HepG2 (cell line): ENCODE data around the gene IQCH. TPM values are rescaled to one million over a fixed set of nuclear protein-coding genes. Genes with fewer than 3 reads are reported as not detected.

ENCODE experiments used
- ATAC-seq: fragments of 200-7000 bp; cut with Tn5 transposase; 3 replicates; pipeline ENCODE4 v1.9.1; 2020; ENCODE audit warnings: mild to moderate bottlenecking, moderate library complexity
- BruUV-seq: library from RNA; stranded (reverse); fragments of 400-500 nt; replicated peaks from 2 replicates; lab custom pipeline; 2021; lab: Mats Ljungman, UMichigan
- CTCF ChIA-PET: fragments of 300-600 bp; formaldehyde crosslinking; extraction: SDS; loops from one replicate; lab custom pipeline; 2021; ENCODE audit warnings: low total read pairs, inconsistent platforms, low intra/inter-chr PET ratio; lab: Yijun Ruan, JAX
- POLR2A ChIA-PET: fragments of 350-600 bp; sonication (Branson Sonifier 250); formaldehyde crosslinking; loops from one replicate; lab custom pipeline; 2020; ENCODE audit warnings: antibody characterized with exemption, inconsistent platforms; lab: Yijun Ruan, JAX
- DNase-seq: peaks from one replicate; pipeline ENCODE4 v3.0.0-alpha.2; 2015; ENCODE audit warnings: low spot score
- FAIRE-seq: peaks from 3 replicates; lab custom pipeline; 2011; peaks lifted over from hg19 to GRCh38; lab: Jason Lieb, UNC
- H2AFZ ChIP-seq: one replicate; pipeline ENCODE4 v1.6.1; 2011; ENCODE audit warnings: low read length, inconsistent platforms
- H3K27ac ChIP-seq: fragments of 300-600 bp; 3 replicates; pipeline ENCODE4 v1.8.0; 2011; ENCODE audit warnings: mixed run types, mild to moderate bottlenecking, mixed read lengths, low read length, inconsistent platforms; ENCODE audit not compliant: insufficient read depth; ENCODE audit errors: extremely low read length
- H3K27me3 ChIP-seq, 2 experiments: fragments of 200-600 bp in 1 of 2; 2 replicates in 1 of 2; 3 replicates in 1 of 2; pipeline versions ENCODE4 v1.6.0 to v1.8.0; 2011; ENCODE audit warnings: low read length in 2 of 2, mild to moderate bottlenecking in 2 of 2, moderate library complexity in 2 of 2, inconsistent platforms in 1 of 2; ENCODE audit not compliant: insufficient read depth in 2 of 2, control insufficient read depth in 1 of 2
- H3K36me3 ChIP-seq, 2 experiments: fragments of 200-600 bp in 1 of 2; replicated peaks in 1 of 2; 2 replicates in 1 of 2; 3 replicates in 1 of 2; pipeline versions ENCODE4 v1.5.1 to v1.8.0; 2011; ENCODE audit warnings: low read length in 2 of 2, inconsistent platforms in 1 of 2; ENCODE audit not compliant: insufficient read depth in 2 of 2, control insufficient read depth in 1 of 2
- H3K4me1 ChIP-seq: 2 replicates; pipeline ENCODE4 v1.5.1; 2012; ENCODE audit warnings: low read length, inconsistent platforms; ENCODE audit not compliant: insufficient read depth
- H3K4me2 ChIP-seq: 2 replicates; pipeline ENCODE4 v1.6.0; 2011; ENCODE audit warnings: low read depth, low read length, inconsistent platforms
- H3K4me3 ChIP-seq, 3 experiments: fragments of 200-600 bp in 1 of 3; sonication (generic), shearing (Covaris generic) in 1 of 3; replicated peaks in 1 of 3; 2 replicates each; pipeline ENCODE4 v1.5.1; 2011 to 2016; ENCODE audit warnings: low read length in 3 of 3, inconsistent platforms in 2 of 3, low read depth in 2 of 3, mild to moderate bottlenecking in 2 of 3, control low read depth in 1 of 3, mixed read lengths in 1 of 3; ENCODE audit not compliant: insufficient read depth in 1 of 3
- H3K79me2 ChIP-seq: one replicate; pipeline ENCODE4 v1.6.1; 2011; ENCODE audit warnings: low read length, inconsistent platforms; ENCODE audit not compliant: insufficient read depth
- H3K9ac ChIP-seq: 2 replicates; pipeline ENCODE4 v1.6.0; 2011; ENCODE audit warnings: mild to moderate bottlenecking, low read depth, low read length, inconsistent platforms; ENCODE audit not compliant: insufficient read depth
- H3K9me3 ChIP-seq: 2 replicates; pipeline ENCODE4 v1.5.1; 2012; ENCODE audit warnings: mild to moderate bottlenecking, low read length
- H4K20me1 ChIP-seq: 2 replicates; pipeline ENCODE4 v1.6.0; 2011; ENCODE audit warnings: inconsistent platforms, mild to moderate bottlenecking, low read length, moderate library complexity; ENCODE audit not compliant: insufficient read depth
- MNT ChIP-seq: fragments of 450-650 bp; IDR thresholded peaks from 2 replicates; pipeline ENCODE4 v1.6.1; 2016
- ZNF772 ChIP-seq: sonication (generic); formaldehyde crosslinking; IDR thresholded peaks from 2 replicates; pipeline ENCODE4 v1.5.0; 2020; ENCODE audit warnings: mild to moderate bottlenecking, missing genetic modification reagents
- WGBS: methylation state at CpG from one replicate; pipeline ENCODE4 v1.1.6; 2017; ENCODE audit warnings: low lambda C conversion rate; 5-methylcytosine and 5-hydroxymethylcytosine counted together
- in situ Hi-C: cut with HindIII; loops from 2 replicates; pipeline ENCODE4 v1.10.0; 2017; ENCODE audit warnings: low pct_unique_long_range_greater_than_20kb; ENCODE audit not compliant: extremely low pct_ligation_motif_present
- intact Hi-C: fragments of 100-400 bp; cut with micrococcal nuclease; formaldehyde crosslinking; loops from one replicate; pipeline ENCODE4 v1.10.0; 2022; ENCODE audit not compliant: unreplicated experiment
- polyA plus RNA-seq, 8 experiments: library from polyadenylated mRNA; depleted of rRNA in 3 of 8; stranded (reverse) in 7 of 8; unstranded in 1 of 8; fragments of >200 nt; fragmentation: Illumina TruSeq in 4 of 8; extraction: Trizol in 4 of 8; gene quantifications; 2 replicates each; pipeline versions ENCODE4 v1.2.1 to v1.2.3, GENCODE V29; 2011 to 2016; ENCODE audit warnings: low read depth in 4 of 8, missing spikeins in 1 of 8, mixed read lengths in 1 of 8; ENCODE audit not compliant: insufficient read depth in 1 of 8
- total RNA-seq, 5 experiments: library from RNA; depleted of rRNA; stranded (reverse); fragments of >200 nt; fragmentation: Illumina TruSeq; extraction: Trizol; gene quantifications; 2 replicates each; pipeline ENCODE4 v1.2.3, GENCODE V29; 2016; ENCODE audit warnings: low read depth in 1 of 5
- TF ChIP-seq, protein P1 (sequence below): sonication (generic); formaldehyde crosslinking; IDR thresholded peaks from 2 replicates; pipeline ENCODE4 v1.4.0; 2020; ENCODE audit warnings: missing genetic modification reagents, borderline replicate concordance
- TF ChIP-seq, protein P2 (sequence below): sonication (generic); formaldehyde crosslinking; IDR thresholded peaks from 2 replicates; pipeline ENCODE4 v1.4.0; 2020; ENCODE audit warnings: mild to moderate bottlenecking, low read depth, missing genetic modification reagents

IQCH gene
- total and polyA plus RNA-seq, 2 of the 13 experiments (the other 11 are each of a cell fraction or from before 2014, with no cell fraction given), result 0.16 to 0.55 TPM

DNA sequence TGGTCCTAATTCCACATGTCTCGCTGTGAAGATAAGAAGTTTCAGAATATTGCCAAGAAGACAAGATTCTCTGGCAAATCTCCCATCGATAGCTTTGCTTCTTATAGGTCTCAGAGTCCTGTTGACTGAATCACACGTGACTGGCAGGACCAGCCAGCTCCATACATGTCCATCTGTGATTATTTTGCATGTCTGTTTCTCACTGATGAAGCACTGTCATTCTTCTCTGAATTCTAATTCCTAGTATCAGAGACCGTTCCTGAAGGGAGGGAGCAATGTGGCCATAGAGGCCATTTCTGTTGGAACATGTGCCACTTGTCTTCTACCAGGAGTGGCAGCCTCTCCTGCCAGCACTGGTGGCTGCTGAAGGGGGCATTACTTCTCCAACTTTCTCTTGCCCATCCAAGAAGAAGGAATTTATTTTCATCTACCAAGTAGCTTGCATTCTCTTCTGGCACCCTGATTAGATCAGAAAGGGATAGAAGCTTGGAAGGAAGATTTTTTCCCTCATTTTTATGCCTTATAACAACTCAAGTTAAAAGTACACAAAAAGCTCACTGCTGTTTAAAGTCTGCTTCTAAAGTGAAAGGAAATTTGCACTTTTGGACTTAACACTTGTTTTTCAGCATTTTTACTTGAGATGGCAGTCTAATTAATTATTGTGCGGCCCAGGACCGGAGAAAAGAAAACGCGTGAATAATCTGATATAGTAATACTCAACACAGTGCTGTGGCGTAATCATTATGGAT lies 115.8 kb downstream of the IQCH start:
- in situ Hi-C loops, result no loop called here
- no peaks in the 10 kb centered on the region for H3K79me2 ChIP-seq
- H3K27me3 ChIP-seq, result peaks cover 2 to 9% of the 10 kb centered on the region in 2 experiments; a peak in 3 of 5 replicates
- no peaks in the 10 kb centered on the region for H3K9me3 ChIP-seq
- intact Hi-C loops, result no loop called here
- no peak for ATAC-seq
- no TSS peak for BruUV-seq
- no peak for FAIRE-seq
- H4K20me1 ChIP-seq, result no peaks in the 10 kb centered on the region
- no peak overlapping the region for H3K4me3 ChIP-seq
- no peak for DNase-seq
- 44% methylated on average over 9 of the region's 9 CpGs for WGBS
- no peak overlapping the region for H2AFZ ChIP-seq
- CTCF ChIA-PET, result no interaction called here
- H3K36me3 ChIP-seq, result no peaks in the 10 kb centered on the region
- H3K4me1 ChIP-seq, result no peaks in the 10 kb centered on the region
- POLR2A ChIA-PET, result no interaction called here
- H3K27ac ChIP-seq, result no peak overlapping the region
- H3K4me2 ChIP-seq, result no peak overlapping the region
- TF ChIP-seq, protein P1, sequence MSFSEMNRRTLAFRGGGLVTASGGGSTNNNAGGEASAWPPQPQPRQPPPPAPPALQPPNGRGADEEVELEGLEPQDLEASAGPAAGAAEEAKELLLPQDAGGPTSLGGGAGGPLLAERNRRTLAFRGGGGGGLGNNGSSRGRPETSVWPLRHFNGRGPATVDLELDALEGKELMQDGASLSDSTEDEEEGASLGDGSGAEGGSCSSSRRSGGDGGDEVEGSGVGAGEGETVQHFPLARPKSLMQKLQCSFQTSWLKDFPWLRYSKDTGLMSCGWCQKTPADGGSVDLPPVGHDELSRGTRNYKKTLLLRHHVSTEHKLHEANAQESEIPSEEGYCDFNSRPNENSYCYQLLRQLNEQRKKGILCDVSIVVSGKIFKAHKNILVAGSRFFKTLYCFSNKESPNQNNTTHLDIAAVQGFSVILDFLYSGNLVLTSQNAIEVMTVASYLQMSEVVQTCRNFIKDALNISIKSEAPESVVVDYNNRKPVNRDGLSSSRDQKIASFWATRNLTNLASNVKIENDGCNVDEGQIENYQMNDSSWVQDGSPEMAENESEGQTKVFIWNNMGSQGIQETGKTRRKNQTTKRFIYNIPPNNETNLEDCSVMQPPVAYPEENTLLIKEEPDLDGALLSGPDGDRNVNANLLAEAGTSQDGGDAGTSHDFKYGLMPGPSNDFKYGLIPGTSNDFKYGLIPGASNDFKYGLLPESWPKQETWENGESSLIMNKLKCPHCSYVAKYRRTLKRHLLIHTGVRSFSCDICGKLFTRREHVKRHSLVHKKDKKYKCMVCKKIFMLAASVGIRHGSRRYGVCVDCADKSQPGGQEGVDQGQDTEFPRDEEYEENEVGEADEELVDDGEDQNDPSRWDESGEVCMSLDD (CRISPR knock-in tag), result no peak
- TF ChIP-seq, protein P2, sequence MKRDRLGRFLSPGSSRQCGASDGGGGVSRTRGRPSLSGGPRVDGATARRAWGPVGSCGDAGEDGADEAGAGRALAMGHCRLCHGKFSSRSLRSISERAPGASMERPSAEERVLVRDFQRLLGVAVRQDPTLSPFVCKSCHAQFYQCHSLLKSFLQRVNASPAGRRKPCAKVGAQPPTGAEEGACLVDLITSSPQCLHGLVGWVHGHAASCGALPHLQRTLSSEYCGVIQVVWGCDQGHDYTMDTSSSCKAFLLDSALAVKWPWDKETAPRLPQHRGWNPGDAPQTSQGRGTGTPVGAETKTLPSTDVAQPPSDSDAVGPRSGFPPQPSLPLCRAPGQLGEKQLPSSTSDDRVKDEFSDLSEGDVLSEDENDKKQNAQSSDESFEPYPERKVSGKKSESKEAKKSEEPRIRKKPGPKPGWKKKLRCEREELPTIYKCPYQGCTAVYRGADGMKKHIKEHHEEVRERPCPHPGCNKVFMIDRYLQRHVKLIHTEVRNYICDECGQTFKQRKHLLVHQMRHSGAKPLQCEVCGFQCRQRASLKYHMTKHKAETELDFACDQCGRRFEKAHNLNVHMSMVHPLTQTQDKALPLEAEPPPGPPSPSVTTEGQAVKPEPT (CRISPR knock-in tag), result no peak
- 0 out of 2 replicates have a peak, but pooled peaks have one; percentile 16 for TF ChIP-seq MNT
- no peak for TF ChIP-seq ZNF772 (CRISPR knock-in tag)
- TF ChIP-seq, all 625 proteins: peak for 1
- H3K9ac ChIP-seq, result no peak overlapping the region
